B cell (primary cell): ENCODE results near the gene PIK3C2G.

Experiments
- EZH2 ChIP-seq: IDR thresholded peaks from 2 replicates; pipeline ENCODE4 v1.6.1; 2012; ENCODE audit warnings: borderline replicate concordance, low read depth, mild to moderate bottlenecking, moderate library complexity, low read length; ENCODE audit not compliant: insufficient read depth, poor library complexity, severe bottlenecking
- TF ChIP-seq, protein P1 (sequence below): fragments of 200-600 bp; IDR thresholded peaks from one replicate; pipeline ENCODE4 v1.8.0; 2022; ENCODE audit warnings: antibody characterized with exemption, mild to moderate bottlenecking

DNA sequence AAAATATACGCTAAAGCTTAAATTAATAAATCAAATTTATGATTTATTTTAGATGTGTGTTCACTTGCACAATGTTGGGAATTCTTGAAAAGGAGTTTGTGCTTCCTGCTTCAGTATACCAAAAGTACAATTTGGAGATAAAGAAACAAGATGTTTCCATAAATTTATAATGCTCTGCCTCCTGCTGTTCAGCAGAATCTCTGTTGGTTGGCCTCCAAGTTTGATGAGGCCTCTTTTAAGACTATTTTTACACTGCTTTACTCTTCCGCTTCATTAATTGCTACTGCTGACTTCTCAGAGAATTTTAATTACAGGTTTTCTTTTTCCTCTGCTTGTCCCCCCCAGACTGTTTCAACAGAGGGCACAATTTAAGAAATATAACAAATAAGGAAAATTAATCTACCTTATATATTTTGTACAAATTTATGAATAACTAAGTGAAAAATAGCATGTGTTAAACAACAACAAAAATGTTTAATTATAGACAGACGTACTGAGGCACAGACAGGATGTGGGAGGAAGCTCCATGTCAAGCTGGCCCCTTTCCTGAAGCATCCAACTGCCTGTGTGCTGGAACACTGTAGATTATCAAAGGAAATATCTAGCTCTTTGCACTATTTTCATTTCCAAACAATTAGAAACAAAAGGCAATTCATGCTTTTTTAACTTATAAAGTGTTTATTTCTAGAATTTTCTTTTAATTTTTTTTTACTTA is 83.9 kb downstream of the PIK3C2G start:
- TF ChIP-seq, protein P1, sequence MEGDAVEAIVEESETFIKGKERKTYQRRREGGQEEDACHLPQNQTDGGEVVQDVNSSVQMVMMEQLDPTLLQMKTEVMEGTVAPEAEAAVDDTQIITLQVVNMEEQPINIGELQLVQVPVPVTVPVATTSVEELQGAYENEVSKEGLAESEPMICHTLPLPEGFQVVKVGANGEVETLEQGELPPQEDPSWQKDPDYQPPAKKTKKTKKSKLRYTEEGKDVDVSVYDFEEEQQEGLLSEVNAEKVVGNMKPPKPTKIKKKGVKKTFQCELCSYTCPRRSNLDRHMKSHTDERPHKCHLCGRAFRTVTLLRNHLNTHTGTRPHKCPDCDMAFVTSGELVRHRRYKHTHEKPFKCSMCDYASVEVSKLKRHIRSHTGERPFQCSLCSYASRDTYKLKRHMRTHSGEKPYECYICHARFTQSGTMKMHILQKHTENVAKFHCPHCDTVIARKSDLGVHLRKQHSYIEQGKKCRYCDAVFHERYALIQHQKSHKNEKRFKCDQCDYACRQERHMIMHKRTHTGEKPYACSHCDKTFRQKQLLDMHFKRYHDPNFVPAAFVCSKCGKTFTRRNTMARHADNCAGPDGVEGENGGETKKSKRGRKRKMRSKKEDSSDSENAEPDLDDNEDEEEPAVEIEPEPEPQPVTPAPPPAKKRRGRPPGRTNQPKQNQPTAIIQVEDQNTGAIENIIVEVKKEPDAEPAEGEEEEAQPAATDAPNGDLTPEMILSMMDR = no peak
- TF ChIP-seq EZH2 = no peak
